HepG2 (cell line): ENCODE measurements around the gene STOM.

Experiments
- NR3C1 ChIP-seq: sonication (generic); formaldehyde crosslinking; IDR thresholded peaks from 2 replicates; pipeline ENCODE4 v1.4.0; 2020; ENCODE audit warnings: missing genetic modification reagents
- POLR2A ChIP-seq, 2 experiments: IDR thresholded peaks; 2 replicates each; pipeline ENCODE4 v1.6.1; 2011; ENCODE audit warnings: low read depth in 2 of 2, low read length in 2 of 2, mild to moderate bottlenecking in 1 of 2, moderate library complexity in 1 of 2; ENCODE audit not compliant: insufficient read depth in 1 of 2
- ZNF263 ChIP-seq: sonication (generic); formaldehyde crosslinking; IDR thresholded peaks from 2 replicates; pipeline ENCODE4 v1.4.0; 2020; ENCODE audit warnings: missing genetic modification reagents
- TF ChIP-seq, protein P1 (sequence below): fragments of 450-650 bp; IDR thresholded peaks from 2 replicates; pipeline ENCODE4 v1.6.1; 2017
- TF ChIP-seq, protein P2 (sequence below): sonication (generic); formaldehyde crosslinking; IDR thresholded peaks from 2 replicates; pipeline ENCODE4 v1.5.0; 2020; ENCODE audit warnings: mild to moderate bottlenecking, missing genetic modification reagents, moderate library complexity
- TF ChIP-seq, protein P3 (sequence below): sonication (generic); formaldehyde crosslinking; IDR thresholded peaks from 2 replicates; pipeline ENCODE4 v1.4.0; 2020; ENCODE audit warnings: missing genetic modification reagents

DNA sequence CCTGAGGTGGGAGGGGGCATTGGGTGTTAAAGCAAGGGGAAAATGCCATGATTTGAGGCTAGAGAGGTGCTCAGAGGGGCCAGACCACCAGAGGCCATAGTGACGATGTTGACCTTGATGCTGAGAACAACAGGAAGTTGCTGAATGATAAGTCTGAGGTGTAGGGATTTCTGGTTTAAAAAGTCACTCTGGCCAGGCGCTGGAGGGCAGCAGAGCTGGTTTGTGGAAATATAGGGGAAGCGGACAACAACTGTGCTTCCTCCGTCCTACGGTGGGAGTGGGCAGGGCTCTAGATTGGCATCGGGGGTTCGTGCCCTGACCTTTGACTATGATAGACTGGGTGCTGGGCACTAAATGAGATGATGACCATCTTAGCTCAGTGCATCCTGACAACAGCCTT, 44.7 kb downstream of the STOM start:
- TF ChIP-seq, protein P1, sequence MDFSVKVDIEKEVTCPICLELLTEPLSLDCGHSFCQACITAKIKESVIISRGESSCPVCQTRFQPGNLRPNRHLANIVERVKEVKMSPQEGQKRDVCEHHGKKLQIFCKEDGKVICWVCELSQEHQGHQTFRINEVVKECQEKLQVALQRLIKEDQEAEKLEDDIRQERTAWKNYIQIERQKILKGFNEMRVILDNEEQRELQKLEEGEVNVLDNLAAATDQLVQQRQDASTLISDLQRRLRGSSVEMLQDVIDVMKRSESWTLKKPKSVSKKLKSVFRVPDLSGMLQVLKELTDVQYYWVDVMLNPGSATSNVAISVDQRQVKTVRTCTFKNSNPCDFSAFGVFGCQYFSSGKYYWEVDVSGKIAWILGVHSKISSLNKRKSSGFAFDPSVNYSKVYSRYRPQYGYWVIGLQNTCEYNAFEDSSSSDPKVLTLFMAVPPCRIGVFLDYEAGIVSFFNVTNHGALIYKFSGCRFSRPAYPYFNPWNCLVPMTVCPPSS, result no peak
- TF ChIP-seq, protein P2, sequence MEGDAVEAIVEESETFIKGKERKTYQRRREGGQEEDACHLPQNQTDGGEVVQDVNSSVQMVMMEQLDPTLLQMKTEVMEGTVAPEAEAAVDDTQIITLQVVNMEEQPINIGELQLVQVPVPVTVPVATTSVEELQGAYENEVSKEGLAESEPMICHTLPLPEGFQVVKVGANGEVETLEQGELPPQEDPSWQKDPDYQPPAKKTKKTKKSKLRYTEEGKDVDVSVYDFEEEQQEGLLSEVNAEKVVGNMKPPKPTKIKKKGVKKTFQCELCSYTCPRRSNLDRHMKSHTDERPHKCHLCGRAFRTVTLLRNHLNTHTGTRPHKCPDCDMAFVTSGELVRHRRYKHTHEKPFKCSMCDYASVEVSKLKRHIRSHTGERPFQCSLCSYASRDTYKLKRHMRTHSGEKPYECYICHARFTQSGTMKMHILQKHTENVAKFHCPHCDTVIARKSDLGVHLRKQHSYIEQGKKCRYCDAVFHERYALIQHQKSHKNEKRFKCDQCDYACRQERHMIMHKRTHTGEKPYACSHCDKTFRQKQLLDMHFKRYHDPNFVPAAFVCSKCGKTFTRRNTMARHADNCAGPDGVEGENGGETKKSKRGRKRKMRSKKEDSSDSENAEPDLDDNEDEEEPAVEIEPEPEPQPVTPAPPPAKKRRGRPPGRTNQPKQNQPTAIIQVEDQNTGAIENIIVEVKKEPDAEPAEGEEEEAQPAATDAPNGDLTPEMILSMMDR (CRISPR knock-in tag), result no peak
- TF ChIP-seq POLR2A (IDR thresholded peaks at IDR 0.05; ENCODE audit: insufficient read depth in 1 of 2, low read depth in 2 of 2, low read length in 2 of 2) (no peak), NR3C1 (CRISPR knock-in tag) (no peak), ZNF263 (CRISPR knock-in tag) (no peak)
- TF ChIP-seq, protein P3, sequence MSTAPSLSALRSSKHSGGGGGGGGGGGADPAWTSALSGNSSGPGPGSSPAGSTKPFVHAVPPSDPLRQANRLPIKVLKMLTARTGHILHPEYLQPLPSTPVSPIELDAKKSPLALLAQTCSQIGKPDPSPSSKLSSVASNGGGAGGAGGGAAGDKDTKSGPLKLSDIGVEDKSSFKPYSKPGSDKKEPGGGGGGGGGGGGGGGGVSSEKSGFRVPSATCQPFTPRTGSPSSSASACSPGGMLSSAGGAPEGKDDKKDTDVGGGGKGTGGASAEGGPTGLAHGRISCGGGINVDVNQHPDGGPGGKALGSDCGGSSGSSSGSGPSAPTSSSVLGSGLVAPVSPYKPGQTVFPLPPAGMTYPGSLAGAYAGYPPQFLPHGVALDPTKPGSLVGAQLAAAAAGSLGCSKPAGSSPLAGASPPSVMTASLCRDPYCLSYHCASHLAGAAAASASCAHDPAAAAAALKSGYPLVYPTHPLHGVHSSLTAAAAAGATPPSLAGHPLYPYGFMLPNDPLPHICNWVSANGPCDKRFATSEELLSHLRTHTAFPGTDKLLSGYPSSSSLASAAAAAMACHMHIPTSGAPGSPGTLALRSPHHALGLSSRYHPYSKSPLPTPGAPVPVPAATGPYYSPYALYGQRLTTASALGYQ (CRISPR knock-in tag), result no peak
